NOMO-1 treated with dmso at 0.1 percent for 144 hours (cell line): Measurements from ENCODE around the gene TENM3.

Experiments used
- DNase-seq: peaks from one replicate; lab custom pipeline; 2025; ENCODE audit not compliant: unreplicated experiment; lab: John Stamatoyannopoulos, UW

The TENM3 gene

DNA sequence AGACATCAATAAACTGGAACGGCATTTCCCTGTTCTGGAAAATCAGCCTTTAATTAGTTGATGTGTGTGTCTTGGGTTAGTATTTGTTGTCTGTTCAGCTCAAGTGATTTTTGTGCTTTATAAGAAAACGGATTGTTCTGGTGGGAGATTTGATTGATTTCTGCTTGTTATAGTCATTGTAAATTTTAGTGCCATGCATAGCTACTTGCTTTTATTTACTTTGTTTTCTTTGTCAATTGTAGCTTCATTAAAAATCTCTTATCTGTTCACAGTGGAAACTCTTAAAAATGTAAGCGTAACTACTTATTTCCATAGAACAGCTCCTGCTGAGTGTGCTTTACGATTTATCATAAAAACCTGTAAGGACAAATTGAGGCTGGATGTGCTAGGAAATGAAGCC is 253.2 kb downstream of the TENM3 start:
- DNase-seq, result no peak

DNA sequence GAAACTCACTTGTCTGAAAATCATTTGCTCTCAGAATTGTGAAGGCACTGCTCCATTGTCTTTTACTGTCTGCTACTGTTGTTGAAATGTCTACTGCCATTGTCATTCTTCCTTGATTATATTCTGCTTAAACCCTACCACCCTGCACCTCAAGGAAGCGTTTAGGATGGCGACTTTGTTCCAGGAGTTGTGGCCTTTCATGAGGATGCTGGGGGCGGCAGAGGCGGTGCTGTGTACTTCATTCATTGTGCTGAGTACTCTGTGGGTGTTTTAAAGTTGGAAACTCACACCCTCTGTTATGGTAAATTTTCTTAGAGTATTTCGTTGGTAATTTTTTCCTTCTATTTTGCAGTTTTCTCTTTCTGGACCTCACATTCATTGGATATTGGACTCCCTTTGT is 258.9 kb downstream of the TENM3 start:
- no peak for DNase-seq

DNA sequence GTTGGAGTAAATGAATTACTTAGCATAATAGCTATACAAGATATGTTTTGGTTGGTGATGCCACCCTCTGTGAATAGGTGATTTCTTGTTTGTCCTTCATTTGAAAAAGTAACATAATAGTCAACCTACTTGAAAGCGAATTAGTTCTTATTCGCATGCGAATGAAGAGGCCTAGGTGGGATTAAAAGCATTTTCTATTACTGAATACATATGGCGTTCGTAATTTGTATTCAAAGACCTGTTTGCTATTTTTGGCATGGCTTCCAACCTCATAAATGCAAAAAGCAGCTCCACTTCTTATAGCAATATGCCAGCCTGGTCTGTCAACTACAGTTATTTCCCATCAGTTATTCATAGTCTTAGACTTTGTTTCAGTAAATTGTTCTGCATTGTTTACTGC is 261.3 kb downstream of the TENM3 start:
- DNase-seq, result no peak

DNA sequence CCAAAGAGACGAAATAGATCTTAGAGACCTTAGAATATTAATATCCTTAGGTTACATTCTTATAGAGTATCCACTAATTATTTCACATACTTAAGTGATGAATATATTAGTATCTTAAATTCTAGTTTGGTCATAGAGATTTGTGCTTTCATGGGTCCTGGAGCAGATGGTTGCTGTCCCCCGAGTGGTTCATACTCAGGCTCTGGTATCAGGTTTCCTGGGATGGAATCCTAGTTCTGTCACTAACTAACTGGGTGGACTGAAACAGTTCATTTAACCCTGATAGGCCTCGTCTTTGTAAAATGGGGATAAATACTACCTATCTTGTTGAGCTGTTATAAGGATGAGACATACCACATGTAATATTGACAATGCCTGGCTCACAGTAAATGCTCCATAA is 264.6 kb downstream of the TENM3 start:
- DNase-seq, result no peak

- DNase-seq, result no peak
These were observed 267.6 kb downstream of the TENM3 start for GRCh38 chr4:182510836-182511235.

- DNase-seq, result no peak
These were observed 270.5 kb downstream of the TENM3 start for GRCh38 chr4:182513587-182514291.

DNA sequence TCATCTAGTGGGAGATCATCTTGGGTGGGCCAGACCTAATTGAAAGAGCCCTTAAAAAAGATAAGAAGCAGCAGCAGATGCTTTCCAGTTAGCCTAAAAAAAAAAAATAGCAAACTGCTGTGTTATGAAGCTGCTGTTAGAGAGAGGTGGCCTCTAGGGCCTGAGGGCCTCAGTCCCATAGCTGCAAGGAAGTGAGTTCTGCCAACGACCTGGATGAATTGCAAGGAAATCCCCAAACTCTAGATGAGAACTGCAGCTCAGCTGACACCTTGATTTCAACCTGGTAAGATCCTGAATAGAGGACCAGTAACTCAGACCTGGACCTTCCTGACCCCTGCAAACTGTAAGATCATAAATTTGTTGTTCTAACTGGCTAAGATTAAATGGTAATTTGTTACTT is 275.2 kb downstream of the TENM3 start:
- DNase-seq, result no peak

GRCh38 chr4:182519528-182519927 is 276.3 kb downstream of the TENM3 start:
- DNase-seq, result no peak

- DNase-seq, result no peak
These were observed 277.8 kb downstream of the TENM3 start for GRCh38 chr4:182521011-182521410.

GRCh38 chr4:182528819-182529218 is 285.6 kb downstream of the TENM3 start:
- DNase-seq, result no peak

DNA sequence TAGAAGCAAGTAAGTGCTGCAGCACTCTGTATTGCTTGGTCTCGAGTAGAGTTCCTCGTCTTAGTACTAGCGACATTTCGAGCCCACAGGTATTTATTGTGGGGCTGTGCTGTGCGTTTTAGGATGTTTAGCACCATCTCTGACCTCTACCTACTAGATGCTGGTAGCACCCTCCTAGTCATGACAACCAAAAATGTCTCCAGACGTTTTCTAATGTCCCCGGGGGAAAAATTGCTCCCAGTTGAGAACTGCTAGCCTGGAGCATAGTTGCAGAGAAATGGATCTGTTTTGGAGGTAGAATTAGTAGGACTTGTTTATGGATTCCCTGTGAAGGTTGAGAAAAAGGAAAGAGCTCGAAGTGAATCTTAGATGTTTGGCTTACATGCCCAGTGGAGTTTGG is 287.2 kb downstream of the TENM3 start:
- DNase-seq, result no peak

DNA sequence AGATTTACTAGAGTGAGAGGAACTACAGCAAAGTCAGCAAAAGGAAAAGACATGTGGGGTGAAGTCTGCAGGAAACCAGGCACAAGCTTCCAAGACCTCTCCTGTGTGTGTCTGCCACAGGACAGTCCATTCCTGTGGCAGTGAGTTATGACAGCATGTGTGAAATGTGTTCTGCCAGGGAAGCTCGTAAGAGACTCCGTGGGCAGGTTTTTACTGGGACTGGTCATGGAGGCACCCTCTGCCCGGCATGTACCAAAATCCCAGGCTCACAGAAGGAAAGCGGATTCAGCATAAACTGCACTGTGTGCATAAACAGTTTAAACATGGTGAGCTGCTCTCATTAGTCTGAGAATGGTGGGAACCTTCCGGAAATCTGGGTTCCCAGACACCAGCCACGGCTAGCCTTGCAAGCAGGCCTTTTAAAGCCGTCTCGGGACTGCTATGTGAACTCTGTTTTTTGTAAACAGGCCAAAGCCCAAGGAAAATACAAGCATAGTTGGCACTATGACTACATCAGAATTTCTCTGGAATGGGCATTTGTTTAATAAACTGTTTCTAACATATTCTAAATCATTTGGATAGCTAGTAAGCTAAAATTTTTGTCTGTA is 288.5 kb downstream of the TENM3 start:
- no peak for DNase-seq

GRCh38 chr4:182532441-182532840 is 289.2 kb downstream of the TENM3 start:
- no peak for DNase-seq

GRCh38 chr4:182533964-182534363 is 290.8 kb downstream of the TENM3 start:
- no peak for DNase-seq

DNA sequence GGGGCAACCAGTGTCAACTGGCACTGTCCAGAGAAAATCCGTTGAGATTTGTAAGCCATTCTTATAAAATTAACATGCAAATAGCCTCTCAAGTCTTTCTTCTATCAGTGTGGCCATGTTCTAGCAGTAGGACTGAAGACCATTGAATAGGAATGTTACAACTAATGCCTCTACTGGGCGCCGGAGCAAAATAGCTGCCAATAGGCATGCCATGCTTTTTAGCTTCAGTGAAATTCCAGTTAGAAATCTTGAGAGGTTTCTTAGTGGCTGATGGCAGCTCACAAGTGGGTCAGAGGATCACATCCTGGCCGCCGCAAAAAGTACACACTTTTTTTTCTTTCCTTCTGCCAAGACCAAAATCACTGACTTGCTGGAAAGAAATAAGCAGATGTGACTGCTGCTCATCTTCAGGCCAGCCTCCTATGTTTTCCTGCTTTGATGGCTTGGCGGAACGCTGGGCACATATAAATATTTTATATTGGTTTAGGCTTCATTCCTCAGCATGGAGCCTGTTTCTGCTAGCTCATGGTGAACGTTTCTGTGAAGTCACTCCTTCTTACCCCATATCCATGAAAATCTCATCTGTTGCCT is 293.1 kb downstream of the TENM3 start:
- no peak for DNase-seq

DNA sequence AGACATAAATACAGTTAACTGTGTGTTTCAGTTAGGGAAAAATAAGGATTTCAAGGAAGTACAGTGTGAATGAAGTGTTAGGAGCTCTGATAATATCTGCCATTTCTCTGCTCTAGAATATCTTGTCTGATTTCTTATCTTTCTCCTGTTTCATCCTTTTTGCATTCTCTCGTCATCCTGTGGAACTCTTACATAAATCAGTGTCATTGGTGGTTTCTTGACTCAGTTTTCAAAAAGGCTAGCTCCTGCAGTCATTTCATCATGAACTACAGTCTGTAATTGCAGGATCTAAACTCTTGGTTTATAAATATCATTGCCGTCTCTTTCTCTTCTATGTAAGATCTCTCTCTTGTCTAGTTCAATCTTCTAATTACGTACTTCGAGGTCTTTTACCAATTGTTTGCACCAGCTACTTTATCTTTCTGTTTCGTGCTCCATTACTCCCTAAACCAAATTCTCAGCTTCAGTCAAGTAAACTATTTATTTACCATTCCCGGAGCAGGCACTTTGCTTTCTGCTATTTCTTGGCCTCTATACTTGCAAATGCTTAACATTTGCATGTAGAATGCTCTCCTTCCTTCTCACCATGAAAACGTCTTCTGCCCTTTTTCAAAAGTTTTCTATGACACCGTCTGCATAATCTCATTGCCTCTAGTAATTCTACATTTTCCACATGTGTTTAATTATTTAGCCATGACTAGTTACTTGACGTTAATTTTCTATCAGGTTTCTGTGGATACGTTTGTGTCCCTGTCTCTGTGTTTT is 294.0 kb downstream of the TENM3 start:
- DNase-seq, result no peak

GRCh38 chr4:182538031-182538430 is 294.8 kb downstream of the TENM3 start:
- DNase-seq, result no peak

- no peak for DNase-seq
These were observed 297.3 kb downstream of the TENM3 start for GRCh38 chr4:182540496-182540895.

DNA sequence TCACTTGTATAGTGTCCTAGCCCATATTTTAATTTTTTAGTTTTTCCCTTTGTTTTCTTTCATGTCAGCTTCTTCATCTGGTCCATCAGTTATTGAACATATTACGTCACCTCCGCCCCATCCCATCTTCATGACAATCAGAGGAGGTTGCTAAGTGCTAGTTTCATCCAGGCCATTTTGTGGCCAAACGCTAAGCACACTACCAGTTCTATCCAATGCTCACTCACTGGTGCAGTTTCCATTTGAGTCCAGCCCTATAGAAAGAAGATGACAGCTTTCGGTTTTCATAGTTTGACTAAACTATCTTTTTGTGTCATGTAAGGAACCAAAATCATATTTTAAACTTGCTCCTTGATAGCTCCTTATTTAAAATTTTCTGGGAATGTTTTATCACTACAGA is 304.2 kb downstream of the TENM3 start:
- no peak for DNase-seq

DNA sequence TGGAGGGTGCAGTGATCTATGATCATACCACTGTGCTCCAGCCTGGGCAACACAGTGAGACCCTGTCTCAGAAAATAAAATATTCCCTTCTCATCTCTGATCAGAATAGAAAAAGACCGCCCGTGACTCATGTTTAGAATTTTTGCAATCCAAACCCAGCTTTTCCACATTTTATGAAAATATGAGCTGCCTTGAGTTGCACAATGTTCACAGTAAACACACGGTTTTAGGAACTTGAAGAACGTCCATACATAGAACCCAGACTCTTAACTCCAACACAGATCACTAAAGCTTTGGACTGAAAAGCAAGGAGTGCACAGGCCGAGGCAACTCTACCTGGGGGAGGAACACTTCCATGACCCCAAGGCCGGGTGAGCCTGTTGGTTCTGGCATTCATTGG is 305.0 kb downstream of the TENM3 start:
- DNase-seq, result no peak

DNA sequence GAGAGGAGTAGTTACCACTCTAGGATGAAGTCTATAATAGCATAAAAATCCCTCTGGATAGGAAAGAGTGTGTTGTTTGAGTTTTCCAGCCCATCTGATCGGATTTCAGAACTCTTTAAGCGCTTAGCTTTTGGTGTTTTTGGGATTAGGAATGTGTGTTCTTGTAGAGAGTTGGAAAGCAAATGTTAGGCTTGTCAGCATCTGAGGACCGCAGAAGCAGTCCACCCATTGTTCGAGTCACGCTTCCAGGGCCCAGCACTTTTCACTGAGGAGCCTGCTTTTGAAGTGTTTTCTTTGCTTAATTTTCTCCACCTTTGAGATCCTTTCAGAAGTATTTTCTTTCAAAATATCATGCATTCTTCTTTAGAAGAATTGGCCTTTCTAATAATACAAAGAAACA is 306.2 kb downstream of the TENM3 start:
- no peak for DNase-seq

DNA sequence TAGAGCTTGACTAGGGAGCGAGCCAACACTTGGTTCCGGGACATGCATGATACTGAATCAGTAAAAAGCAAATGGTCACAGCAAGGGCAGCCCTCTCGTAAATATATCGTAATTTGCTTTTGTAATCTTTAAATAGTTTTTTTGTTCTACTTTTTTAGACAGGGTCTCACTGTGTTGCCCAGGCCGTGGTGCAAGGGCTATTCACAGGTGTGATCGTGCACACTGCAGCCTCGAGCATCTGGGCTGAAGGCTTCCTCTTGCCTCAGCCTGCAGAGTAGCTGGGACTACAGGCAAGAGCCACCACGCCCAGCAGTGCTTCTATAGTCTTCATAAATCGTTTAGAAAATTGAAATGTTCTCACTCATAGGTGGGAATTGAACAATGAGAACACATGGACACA is 309.7 kb downstream of the TENM3 start:
- DNase-seq, result no peak
